Astrocyte (in vitro differentiated cells and primary cell): Measurements from ENCODE around the gene DEFB108B.
"Not testable (repeated sequence)": the region's sequence is repeated elsewhere in the genome, so short reads cannot be mapped to it uniquely, and the experiment has no call there.

ENCODE experiments used
- EZH2 ChIP-seq: IDR thresholded peaks from 2 replicates; pipeline ENCODE4 v1.6.1; 2012; ENCODE audit warnings: mild to moderate bottlenecking, low read length, inconsistent platforms; ENCODE audit not compliant: insufficient read depth
- TF ChIP-seq, protein P1 (sequence below): IDR thresholded peaks from 2 replicates; pipeline ENCODE4 v1.5.1; 2011; ENCODE audit warnings: low read depth, mild to moderate bottlenecking, inconsistent platforms, low read length, moderate library complexity; ENCODE audit not compliant: insufficient read depth

DNA sequence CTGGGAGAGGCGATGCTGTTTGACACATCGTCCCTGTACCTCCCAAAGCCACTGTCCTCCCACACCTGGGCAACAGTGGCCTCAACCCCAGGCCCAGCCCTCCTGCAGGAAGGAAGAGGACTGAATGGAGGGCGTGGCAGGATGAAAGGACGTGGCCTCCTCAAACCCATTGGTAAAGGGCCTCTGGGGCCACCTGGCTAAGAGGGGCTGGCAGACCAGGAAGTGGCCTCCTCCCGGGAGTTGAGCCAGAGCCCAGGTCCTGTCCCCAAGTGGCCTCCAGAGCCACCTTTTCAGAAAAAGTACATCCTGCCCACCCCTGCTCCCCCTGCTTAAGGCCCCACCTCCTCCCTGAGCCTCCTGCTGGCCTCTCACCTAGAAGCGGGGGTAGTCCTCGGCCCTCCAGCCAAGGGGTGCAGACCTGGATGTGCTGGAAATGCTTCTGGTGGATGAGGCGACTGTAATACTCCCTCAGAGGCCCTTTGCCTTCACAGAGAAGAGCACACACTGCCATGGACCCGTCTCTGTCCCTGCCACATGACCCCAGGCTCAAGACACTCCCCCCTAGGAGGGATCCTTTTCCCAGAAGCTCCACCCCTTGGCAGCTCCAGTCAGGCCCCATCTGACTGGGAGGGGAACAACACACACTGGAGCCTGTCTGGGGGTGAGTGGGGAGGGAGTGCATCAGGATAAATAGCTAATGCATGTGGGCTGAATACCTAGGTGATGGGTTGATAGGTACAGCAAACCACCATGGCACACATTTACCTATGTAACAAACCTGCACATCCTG lies 28.6 kb upstream of the DEFB108B start:
- TF ChIP-seq, protein P1, sequence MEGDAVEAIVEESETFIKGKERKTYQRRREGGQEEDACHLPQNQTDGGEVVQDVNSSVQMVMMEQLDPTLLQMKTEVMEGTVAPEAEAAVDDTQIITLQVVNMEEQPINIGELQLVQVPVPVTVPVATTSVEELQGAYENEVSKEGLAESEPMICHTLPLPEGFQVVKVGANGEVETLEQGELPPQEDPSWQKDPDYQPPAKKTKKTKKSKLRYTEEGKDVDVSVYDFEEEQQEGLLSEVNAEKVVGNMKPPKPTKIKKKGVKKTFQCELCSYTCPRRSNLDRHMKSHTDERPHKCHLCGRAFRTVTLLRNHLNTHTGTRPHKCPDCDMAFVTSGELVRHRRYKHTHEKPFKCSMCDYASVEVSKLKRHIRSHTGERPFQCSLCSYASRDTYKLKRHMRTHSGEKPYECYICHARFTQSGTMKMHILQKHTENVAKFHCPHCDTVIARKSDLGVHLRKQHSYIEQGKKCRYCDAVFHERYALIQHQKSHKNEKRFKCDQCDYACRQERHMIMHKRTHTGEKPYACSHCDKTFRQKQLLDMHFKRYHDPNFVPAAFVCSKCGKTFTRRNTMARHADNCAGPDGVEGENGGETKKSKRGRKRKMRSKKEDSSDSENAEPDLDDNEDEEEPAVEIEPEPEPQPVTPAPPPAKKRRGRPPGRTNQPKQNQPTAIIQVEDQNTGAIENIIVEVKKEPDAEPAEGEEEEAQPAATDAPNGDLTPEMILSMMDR, result not testable (repeated sequence)
- TF ChIP-seq EZH2, result not testable (repeated sequence)
